ENCODE data around the gene VPS8.

DNA sequence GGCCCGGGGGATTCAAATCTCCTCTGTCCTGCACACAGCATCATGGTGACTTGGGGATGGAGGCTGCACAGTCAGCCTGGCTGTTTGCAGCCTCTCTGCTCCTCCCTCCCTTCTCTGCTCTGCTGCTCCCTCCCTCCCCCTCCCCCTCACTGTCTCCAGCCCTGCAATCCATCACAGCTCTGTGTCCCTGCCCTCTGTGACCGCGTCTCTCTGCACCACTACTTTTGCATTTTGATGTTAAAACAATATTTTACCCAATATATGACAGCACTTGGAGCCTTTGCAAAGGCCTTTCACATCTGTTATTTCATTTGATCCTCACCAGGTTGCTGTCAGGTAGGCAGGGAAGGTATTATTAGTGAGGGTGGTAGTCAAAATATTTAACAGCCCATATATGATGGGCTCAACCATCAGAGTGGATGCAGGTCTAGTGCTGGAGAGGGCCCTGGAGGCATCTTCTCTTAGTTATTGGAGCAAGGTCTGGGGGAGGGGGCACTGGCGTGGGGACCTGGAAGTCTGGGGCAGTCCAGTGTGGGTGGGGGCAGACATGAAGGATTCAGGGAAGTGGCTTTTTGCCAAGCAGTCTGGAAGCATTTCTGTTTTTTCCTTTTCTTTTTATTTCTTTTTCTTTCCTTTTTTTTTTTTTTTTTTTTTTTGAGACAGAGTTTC is 16.3 kb upstream of the VPS8 start:
- TF ChIP-seq POLR2A (IDR thresholded peaks at IDR 0.05) (no peak), CTCF (IDR thresholded peaks at IDR 0.05) (no peak)

Data from body of pancreas (tissue), 4 donors.